HEK293T (cell line): Measurements from ENCODE around the gene PMVK.

Experiments used
- CTCF ChIA-PET: fragments of 350-600 bp; formaldehyde crosslinking; extraction: SDS; loops from one replicate; lab custom pipeline; 2021; ENCODE audit warnings: antibody characterized with exemption, inconsistent platforms; lab: Yijun Ruan, JAX
- POLR2A ChIA-PET: fragments of 350-600 bp; formaldehyde crosslinking; extraction: SDS; loops from one replicate; lab custom pipeline; 2020; ENCODE audit warnings: antibody characterized with exemption, inconsistent platforms; lab: Yijun Ruan, JAX
- DNase-seq: peaks from one replicate; pipeline ENCODE4 v3.0.0; 2012; ENCODE audit warnings: mixed read lengths; ENCODE audit errors: extremely low spot score
- ARNT ChIP-seq: fragments of 450-650 bp; IDR thresholded peaks from 2 replicates; pipeline ENCODE4 v1.6.1; 2017; ENCODE audit warnings: mild to moderate bottlenecking
- BHLHE40 ChIP-seq: fragments of 450-650 bp; IDR thresholded peaks from 2 replicates; pipeline ENCODE4 v1.6.1; 2016; ENCODE audit warnings: mild to moderate bottlenecking, moderate library complexity, borderline replicate concordance
- CTBP1 ChIP-seq: fragments of 450-650 bp; IDR thresholded peaks from 2 replicates; pipeline ENCODE4 v1.6.1; 2016; ENCODE audit warnings: borderline replicate concordance
- ELF4 ChIP-seq: fragments of 450-650 bp; IDR thresholded peaks from 2 replicates; pipeline ENCODE4 v1.6.1; 2017; ENCODE audit warnings: antibody characterized with exemption
- FOXA1 ChIP-seq: fragments of 450-650 bp; IDR thresholded peaks from 2 replicates; pipeline ENCODE4 v1.6.1; 2016; ENCODE audit warnings: mild to moderate bottlenecking
- FOXK2 ChIP-seq: fragments of 450-650 bp; IDR thresholded peaks from 2 replicates; pipeline ENCODE4 v1.6.1; 2016; ENCODE audit warnings: mild to moderate bottlenecking
- FOXM1 ChIP-seq: fragments of 450-650 bp; IDR thresholded peaks from 2 replicates; pipeline ENCODE4 v1.6.1; 2017; ENCODE audit warnings: mild to moderate bottlenecking, borderline replicate concordance
- HDGF ChIP-seq: fragments of 450-650 bp; IDR thresholded peaks from 2 replicates; pipeline ENCODE4 v1.6.1; 2017; ENCODE audit warnings: antibody characterized with exemption, borderline replicate concordance
- L3MBTL2 ChIP-seq: fragments of 450-650 bp; conservative IDR thresholded peaks from 2 replicates; pipeline ENCODE4 v1.6.1; 2016; ENCODE audit warnings: mild to moderate bottlenecking
- LEF1 ChIP-seq: fragments of 450-650 bp; IDR thresholded peaks from 2 replicates; pipeline ENCODE4 v1.6.1; 2017; ENCODE audit warnings: mild to moderate bottlenecking, borderline replicate concordance
- NFRKB ChIP-seq: fragments of 450-650 bp; IDR thresholded peaks from 2 replicates; pipeline ENCODE4 v1.6.1; 2016; ENCODE audit warnings: mild to moderate bottlenecking, moderate library complexity
- SP1 ChIP-seq: fragments of 450-650 bp; IDR thresholded peaks from 2 replicates; pipeline ENCODE4 v1.6.1; 2017
- SUZ12 ChIP-seq: fragments of 450-650 bp; IDR thresholded peaks from 2 replicates; pipeline ENCODE4 v1.6.1; 2016; ENCODE audit warnings: mild to moderate bottlenecking
- TARDBP ChIP-seq: fragments of 450-650 bp; IDR thresholded peaks from 2 replicates; pipeline ENCODE4 v1.6.1; 2016
- ZNF384 ChIP-seq: fragments of 450-650 bp; IDR thresholded peaks from 2 replicates; pipeline ENCODE4 v1.6.1; 2016
- TF ChIP-seq, protein P1 (sequence below): fragments of 450-650 bp; IDR thresholded peaks from 2 replicates; pipeline ENCODE4 v1.6.1; 2016

PMVK gene

DNA sequence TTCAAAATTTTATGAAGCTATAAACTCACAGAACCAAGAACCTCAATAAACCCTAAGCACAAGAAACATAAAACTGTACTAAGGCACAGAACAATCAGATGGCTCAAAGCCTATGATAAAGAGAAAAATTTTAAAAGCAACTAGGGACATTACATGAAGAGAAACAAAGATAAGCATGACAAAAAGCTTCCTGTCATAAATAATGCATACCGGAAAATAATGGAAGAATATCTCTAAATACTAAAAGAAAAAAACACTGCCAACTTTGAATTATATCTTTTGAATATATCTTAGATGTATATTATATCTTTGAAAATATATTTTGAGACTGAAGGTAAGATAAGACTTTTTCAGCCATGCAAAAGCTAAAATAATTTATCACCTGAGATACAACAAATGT, 45.1 kb downstream of the PMVK start:
- ChIA-PET POLR2A (interaction anchor here (1.9 kb wide), 1 partner anchor 45 kb away, joined by 6 read pairs; the partner anchor contains the start of gene PMVK), CTCF (interaction anchor here (0.6 to 1.6 kb wide), 3 partner anchors 10 to 154 kb away, joined by 3 to 6 read pairs (median 3); no protein-coding TSS in a partner anchor)
- no peak for DNase-seq
- TF ChIP-seq HDGF, result no peak
- no peak for TF ChIP-seq NFRKB
- no peak for TF ChIP-seq BHLHE40
- TF ChIP-seq, protein P1, sequence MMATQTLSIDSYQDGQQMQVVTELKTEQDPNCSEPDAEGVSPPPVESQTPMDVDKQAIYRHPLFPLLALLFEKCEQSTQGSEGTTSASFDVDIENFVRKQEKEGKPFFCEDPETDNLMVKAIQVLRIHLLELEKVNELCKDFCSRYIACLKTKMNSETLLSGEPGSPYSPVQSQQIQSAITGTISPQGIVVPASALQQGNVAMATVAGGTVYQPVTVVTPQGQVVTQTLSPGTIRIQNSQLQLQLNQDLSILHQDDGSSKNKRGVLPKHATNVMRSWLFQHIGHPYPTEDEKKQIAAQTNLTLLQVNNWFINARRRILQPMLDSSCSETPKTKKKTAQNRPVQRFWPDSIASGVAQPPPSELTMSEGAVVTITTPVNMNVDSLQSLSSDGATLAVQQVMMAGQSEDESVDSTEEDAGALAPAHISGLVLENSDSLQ, result no peak
- no peak for TF ChIP-seq ZNF384
- no peak for TF ChIP-seq SP1
- TF ChIP-seq SUZ12, result no peak
- TF ChIP-seq ELF4, result no peak

DNA sequence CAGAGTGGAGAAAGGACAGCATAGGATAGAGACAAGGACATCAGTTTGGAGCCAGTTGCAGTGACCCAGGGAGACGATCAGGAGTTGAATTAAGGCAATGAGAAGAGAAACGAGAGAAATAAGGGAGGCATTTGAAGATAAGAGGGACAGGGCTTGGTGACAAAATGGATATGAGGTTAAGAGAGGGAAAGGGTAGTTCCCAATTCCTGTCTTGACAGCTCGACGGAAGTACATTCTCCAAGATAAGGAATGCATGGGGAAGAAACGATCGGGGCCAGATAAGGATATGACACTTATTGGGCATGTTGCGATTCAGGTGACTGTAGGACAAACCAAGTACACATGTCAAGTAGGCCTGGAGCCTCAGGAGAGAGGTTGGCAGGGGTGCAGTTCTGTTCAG, 47.8 kb downstream of the PMVK start:
- DNase-seq, result no peak
- CTCF ChIA-PET, result no interaction called here

DNA sequence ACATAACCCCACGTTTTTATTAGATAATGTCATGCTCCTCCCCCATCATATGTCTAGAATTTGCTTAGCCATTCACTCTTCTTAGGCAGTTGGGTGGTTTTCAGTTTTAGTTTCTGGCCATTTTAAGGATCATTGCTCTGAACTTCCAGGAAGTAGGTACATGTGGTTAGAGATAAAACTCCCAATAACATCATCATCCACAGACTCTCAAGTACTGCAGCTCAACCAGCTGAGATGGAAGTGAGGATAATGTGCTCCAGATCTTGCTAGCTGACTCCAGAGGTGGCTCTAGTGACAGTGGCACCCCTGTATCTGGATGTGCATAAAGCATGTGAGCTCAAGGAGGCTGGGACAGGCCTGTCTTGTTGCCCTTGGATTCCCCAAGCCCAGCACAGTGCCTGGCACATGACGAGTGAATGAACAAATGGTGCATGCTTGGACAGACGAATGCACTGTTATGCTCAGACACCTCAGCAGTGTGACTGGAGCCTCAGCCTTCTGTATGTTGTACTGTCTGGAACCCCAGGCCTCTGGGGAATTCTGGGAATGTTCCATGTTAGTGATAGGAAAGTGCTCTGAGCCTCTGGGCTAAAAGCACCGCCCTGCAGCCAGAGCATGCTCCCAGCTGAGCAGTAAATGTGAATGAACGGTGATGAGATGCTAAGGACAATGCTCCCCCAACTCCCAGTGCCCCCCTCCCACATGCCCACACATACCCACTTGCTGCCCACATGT, 50.1 kb downstream of the PMVK start:
- CTCF ChIA-PET, result no interaction called here
- TF ChIP-seq ZNF384 (no peak), FOXM1 (no peak), FOXK2 (no peak), NFRKB (no peak), SUZ12 (no peak), ARNT (no peak), CTBP1 (no peak), FOXA1 (no peak), HDGF (no peak), SP1 (no peak), ELF4 (no peak), L3MBTL2 (no peak), LEF1 (no peak), TARDBP (no peak), BHLHE40 (no peak)
- TF ChIP-seq, protein P1, result no peak
- no peak for DNase-seq
- POLR2A ChIA-PET, result no interaction called here

More for the DNA sequence above, 47.8 kb downstream of the PMVK start:
- TF ChIP-seq LEF1 (no peak), FOXA1 (no peak), FOXK2 (no peak), TARDBP (no peak), BHLHE40 (no peak), SP1 (no peak)
- POLR2A ChIA-PET, result no interaction called here

DNA sequence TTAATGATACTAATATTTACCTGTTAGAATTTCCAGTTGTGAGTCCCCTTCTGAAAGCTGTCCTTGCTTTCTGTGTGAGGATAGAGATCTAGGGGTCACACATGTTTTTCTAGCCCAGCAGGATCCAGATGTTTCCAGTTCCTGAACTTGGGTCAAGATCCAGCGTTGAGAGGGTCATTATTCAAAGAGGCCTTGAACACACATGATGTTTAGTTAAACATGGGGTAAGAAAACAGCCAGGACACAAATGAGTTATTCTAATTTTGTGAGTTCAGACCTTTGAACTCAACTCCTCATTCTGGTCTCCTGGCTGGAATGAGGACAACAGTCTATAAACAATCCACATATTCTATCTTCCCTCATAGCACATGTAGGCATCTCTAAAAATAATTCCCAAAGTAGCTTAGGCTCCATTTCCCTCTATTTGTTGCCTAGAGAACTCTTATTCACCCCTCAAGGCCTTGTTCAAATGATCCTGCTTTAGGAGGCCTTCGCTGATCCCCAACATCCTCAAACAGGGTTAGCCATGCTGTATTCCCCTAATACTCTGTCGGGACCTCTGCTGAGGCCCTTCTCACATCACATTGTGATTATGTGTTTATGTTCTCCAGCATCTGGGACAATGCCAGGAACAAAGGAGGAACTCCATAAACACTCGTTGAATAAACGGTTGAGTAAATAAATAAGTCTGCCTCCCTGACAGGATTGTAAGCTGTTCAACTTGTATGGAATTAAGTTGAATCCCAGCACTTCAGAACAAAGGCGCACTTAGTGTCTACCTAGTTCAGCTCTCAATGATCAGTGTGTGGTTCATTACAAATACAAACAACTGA, 51.4 kb downstream of the PMVK start:
- TF ChIP-seq FOXA1, result no peak
- TF ChIP-seq, protein P1, result no peak
- TF ChIP-seq FOXM1, result no peak
- no peak for TF ChIP-seq NFRKB
- TF ChIP-seq TARDBP, result no peak
- TF ChIP-seq HDGF, result no peak
- ChIA-PET POLR2A (no interaction called here), CTCF (no interaction called here)
- no peak for DNase-seq

DNA sequence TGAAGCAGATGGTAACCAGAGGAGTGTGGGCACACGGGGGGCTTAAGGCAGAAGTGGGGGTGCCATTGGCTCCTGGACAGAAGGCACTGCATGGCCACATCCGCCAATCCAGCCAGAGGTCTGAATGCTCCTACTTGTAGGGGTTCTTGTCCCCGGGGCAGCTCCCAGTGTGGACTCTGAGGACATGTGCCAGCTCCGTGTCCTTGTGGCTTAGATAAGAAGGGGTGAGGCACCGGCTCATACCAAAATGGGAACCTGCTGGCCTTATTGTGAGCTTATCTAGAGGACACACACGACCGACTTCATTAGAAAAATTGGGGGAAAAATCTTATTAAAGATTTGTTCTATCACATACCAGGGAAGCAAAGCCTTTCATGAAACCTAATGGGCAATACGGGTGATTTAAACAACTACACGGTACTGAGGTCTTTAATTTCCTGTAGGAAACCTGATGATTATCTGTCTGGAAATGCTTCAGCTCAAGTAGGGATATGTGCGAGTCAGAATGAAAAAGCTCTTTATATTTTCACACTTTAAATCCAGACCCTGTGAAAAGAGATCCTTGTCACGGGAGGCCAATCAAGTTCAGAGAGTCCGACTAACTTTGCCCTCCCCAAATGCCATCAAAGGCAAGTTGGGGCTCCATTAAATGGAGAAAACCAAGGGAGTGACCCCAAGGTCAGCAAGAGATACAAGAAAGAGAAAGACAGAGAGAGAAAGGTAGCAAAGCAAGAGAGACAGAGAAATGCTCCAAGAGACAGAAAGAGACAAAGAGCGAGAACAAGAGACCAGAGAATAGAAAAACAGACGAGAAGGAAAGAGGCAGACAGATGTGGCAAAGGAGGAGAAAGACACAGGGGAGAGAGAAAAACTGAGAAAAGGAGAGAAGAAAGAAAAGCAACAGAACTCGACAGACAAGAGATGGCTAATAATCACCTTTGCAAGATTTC, 52.3 kb downstream of the PMVK start:
- POLR2A ChIA-PET, result no interaction called here
- CTCF ChIA-PET, result no interaction called here
- DNase-seq, result no peak
- TF ChIP-seq ARNT (no peak), FOXK2 (no peak), NFRKB (no peak), ZNF384 (no peak), TARDBP (no peak), ELF4 (no peak), L3MBTL2 (no peak), FOXA1 (no peak), HDGF (no peak)
